ENCODE data around the gene KIF2B.
"Not testable (repeated sequence)": the region's sequence is repeated elsewhere in the genome, so short reads cannot be mapped to it uniquely, and the experiment has no call there.

Gene KIF2B

GRCh38 chr17:53822764-53823163 lies at the start of gene KIF2B:
Gene KIF2B, plus strand, starts transcription at chr17:53822927. Its CDS starts 107 bp downstream, at chr17:53823034.
- DNase-seq = no peak

- DNase-seq = no peak
Measured at GRCh38 chr17:53780320-53780719, 42.4 kb upstream of the KIF2B start.

DNA sequence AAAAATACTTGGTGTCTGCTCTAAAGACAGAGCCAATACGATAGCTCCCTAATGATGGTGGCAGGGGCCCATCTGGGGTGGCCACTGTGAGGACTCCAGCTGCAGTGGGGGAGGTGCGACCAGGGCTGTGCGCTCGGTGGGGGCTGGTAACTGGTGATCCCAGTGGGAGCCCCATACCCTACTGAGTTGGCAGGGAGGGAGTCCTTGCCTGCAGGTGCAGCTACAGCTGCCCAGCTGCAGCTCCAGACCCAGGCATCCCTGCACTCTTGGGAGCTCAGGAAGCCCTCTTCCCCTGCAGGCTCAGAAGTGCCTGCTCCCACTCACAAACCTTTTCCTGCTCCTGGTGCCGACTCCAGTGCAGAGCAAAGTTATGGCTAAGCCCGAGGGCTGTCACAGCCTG lies 31.2 kb upstream of the KIF2B start:
- no peak for DNase-seq

- DNase-seq = no peak
Measured at GRCh38 chr17:53792451-53792850, 30.3 kb upstream of the KIF2B start.

DNA sequence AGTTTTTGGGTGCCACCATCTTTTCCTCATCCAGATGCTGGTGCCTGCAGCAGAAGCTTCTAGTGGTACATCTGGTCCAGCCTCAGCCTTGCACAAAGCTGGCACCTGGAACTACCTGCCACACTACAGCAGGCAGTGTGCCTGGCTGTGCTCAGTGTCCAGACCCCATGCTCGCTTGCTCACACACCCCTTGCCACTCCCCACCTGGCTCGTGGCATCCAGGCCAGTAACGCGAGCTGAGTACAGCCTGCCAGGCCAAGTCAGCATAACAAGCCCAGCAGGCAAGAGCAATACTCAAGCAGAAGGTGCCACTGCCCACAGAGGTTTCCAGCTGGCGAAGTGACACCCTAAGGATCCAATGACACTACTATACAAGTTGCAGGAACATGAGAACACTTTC lies 29.7 kb upstream of the KIF2B start:
- DNase-seq = no peak

DNA sequence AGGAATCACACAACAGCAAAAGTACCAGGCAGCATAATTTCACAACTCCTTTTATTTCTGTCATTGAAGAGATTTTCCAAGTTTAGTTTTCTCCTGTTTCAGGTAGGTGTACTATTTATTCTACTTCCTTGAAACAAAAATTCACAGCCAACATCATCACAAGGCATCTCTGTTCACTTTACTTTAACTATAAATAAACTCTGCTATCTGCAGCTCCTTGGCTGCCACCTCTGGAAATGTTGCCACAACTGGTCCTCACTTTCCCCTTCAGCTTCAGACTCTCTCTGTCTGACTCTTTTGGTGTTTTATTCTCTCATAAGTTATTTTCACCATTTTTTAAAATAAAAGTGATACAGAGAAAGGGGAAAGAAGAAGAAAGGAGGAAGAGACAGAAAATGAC lies 27.9 kb upstream of the KIF2B start:
- no peak for DNase-seq

GRCh38 chr17:53796642-53797041 lies 26.1 kb upstream of the KIF2B start:
- no peak for DNase-seq

GRCh38 chr17:53797501-53797900 lies 25.2 kb upstream of the KIF2B start:
- no peak for DNase-seq

DNA sequence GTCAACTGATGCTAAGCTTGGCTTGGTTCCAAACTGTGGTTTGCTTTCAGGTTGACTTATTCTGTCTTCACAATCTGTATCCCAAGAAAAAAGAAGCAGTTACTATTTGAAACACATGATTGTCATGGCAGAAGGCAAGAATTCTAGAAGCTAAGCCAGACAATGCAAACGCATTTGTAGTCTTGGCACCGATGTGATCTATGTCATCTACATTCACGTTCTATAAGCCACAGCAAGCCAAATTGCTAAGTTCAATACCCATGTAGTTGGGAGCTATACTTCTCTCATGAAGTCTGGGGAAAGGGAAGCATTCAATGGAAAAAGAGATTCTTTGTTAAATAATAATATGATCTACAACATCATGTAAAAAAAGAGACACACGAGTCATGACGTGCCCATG lies 18.3 kb upstream of the KIF2B start:
- no peak for DNase-seq

GRCh38 chr17:53806473-53806872 lies 16.3 kb upstream of the KIF2B start:
- no peak for DNase-seq

- no peak for DNase-seq
Measured at GRCh38 chr17:53807286-53807685, 15.4 kb upstream of the KIF2B start.

DNA sequence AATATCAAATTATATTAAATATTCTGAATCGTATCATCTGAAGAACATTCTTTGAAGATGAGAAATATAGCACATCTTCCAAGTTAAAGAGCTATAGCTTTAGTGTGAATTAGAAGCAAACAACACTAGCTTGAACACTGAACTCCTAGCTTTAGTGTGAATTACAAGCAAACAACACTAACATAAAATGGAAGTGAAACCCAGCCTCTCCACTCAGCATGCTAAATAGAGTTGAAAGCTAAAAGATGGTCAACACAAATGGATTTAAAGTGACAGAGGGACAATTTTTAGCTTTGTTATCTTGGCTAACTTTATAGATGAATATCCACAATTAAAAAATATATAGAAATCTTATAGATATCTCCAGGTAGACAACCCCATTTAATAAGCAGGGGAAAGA lies 4.5 kb upstream of the KIF2B start:
- DNase-seq = no peak

GRCh38 chr17:53818929-53819328 lies 3.8 kb upstream of the KIF2B start:
- DNase-seq = no peak

- DNase-seq = no peak
Measured at GRCh38 chr17:53819956-53820355, 2.8 kb upstream of the KIF2B start.

- DNase-seq = no peak
Measured at GRCh38 chr17:53823341-53824050, 769 bp downstream of the KIF2B start.

DNA sequence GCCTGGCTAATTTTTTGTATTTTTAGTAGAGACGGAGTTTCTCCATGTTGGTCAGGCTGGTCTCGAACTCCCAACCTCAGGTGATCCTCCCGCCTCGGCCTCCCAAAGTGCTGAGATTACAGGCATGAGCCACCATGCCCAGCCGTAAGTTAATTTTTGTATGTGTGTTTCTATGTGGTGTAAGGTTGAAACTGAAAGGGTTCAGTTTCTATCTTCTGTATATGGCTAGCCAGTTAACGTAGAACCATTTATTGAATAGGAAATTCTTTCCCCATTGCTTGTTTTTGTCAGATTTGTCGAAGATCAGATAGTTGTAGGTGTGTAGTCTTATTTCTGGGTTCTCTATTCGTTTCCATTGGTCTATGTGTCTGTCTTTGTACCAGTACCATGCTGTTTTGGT lies 12.0 kb downstream of the KIF2B start:
- DNase-seq = not testable (repeated sequence)

GRCh38 chr17:53837131-53837530 lies 14.4 kb downstream of the KIF2B start:
- no peak for DNase-seq

DNA sequence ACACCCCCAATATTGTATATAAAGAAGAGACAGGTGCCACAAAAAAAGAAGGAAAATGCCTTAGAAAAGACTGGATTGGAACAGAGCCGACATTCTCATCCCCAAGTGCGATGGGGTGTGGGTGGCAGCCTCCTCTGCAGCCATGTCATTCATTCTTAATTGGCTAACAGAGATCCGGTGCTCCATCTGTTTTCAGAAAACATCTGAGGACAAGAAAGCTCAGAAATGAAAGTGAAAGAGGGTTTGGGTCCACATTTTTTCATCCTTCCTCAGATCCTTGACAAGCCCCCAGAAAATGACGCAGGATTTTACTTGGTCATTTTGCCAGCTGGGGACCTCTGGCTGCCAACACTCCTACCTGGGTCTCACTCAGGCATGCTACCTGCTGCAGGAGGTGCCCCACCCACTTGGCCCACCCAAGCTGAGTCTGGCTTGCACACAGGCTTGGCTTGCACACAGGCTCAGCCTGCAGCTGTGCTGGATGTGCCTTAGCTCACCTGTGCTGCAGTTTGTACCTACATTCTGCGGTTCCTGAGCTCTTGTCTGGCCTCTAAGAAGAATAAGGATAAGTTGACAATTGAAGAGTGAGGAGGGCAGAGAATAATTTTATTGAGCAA lies 21.9 kb downstream of the KIF2B start:
- DNase-seq = no peak

DNA sequence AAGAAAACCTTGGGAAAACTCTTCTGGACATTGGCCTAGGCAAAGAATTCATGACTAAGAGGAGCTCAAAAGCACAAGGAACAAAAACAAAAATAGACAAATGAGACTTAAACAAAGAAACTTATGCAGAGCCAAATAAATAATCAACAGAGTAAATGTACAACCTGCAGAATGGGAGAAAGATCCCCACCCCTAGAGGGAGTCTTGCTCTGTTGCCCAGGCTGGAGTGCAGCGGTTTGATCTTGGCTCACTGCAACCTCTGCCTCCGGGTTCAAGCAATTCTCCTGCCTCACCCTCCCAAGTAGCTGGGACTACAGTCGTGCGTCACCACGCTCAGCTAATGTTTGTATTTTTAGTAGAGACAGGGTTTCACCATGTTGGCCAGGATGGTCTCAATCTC lies 48.4 kb downstream of the KIF2B start:
- not testable (repeated sequence) for DNase-seq
